Fibroblast of gingiva (primary cell): Measurements from ENCODE around the gene USP12.
"Not testable (repeated sequence)": the region's sequence is repeated elsewhere in the genome, so short reads cannot be mapped to it uniquely, and the experiment has no call there.

ENCODE experiments used
- DNase-seq: peaks from one replicate; pipeline ENCODE4 v3.0.0-alpha.2; 2011; ENCODE audit warnings: low read depth

Gene USP12

GRCh38 chr13:27171244-27171826, at the start of gene USP12:
USP12 (minus strand) TSS chr13:27171811; CDS start chr13:27171639, 172 bp downstream.
- peak; percentile 19 for DNase-seq

- DNase-seq, result no peak
Observed at GRCh38 chr13:27219611-27220010, 48.0 kb upstream of the USP12 start.

GRCh38 chr13:27218861-27219260, 47.2 kb upstream of the USP12 start:
- not testable (repeated sequence) for DNase-seq

- not testable (repeated sequence) for DNase-seq
Observed at GRCh38 chr13:27217791-27218190, 46.2 kb upstream of the USP12 start.

- DNase-seq, result not testable (repeated sequence)
Observed at GRCh38 chr13:27213386-27213785, 41.8 kb upstream of the USP12 start.

GRCh38 chr13:27211771-27212364, 40.3 kb upstream of the USP12 start:
- DNase-seq, result peak; percentile 33

GRCh38 chr13:27211271-27211670, 39.7 kb upstream of the USP12 start:
- DNase-seq, result no peak

- no peak for DNase-seq
Observed at GRCh38 chr13:27208514-27208913, 36.9 kb upstream of the USP12 start.

GRCh38 chr13:27203854-27204253, 32.2 kb upstream of the USP12 start:
- peak; percentile 29 for DNase-seq

GRCh38 chr13:27203186-27203585, 31.6 kb upstream of the USP12 start:
- DNase-seq, result no peak

- no peak for DNase-seq
Observed at GRCh38 chr13:27201661-27202060, 30.1 kb upstream of the USP12 start.

- DNase-seq, result no peak
Observed at GRCh38 chr13:27200413-27201070, 28.9 kb upstream of the USP12 start.

- no peak for DNase-seq
Observed at GRCh38 chr13:27199696-27200095, 28.1 kb upstream of the USP12 start.

- DNase-seq, result no peak
Observed at GRCh38 chr13:27199211-27199610, 27.6 kb upstream of the USP12 start.

- DNase-seq, result peak; percentile 81
Observed at GRCh38 chr13:27194895-27195764, 23.5 kb upstream of the USP12 start.

GRCh38 chr13:27194209-27194608, 22.6 kb upstream of the USP12 start:
- no peak for DNase-seq

- DNase-seq, result no peak
Observed at GRCh38 chr13:27193496-27193895, 21.9 kb upstream of the USP12 start.

GRCh38 chr13:27192973-27193372, 21.4 kb upstream of the USP12 start:
- DNase-seq, result no peak

GRCh38 chr13:27192367-27192766, 20.8 kb upstream of the USP12 start:
- DNase-seq, result not testable (repeated sequence)

- DNase-seq, result no peak
Observed at GRCh38 chr13:27189192-27189591, 17.6 kb upstream of the USP12 start.

GRCh38 chr13:27188239-27188638, 16.6 kb upstream of the USP12 start:
- DNase-seq, result no peak

- DNase-seq, result no peak
Observed at GRCh38 chr13:27186295-27186694, 14.7 kb upstream of the USP12 start.
